Measurements from ENCODE around the gene TIAM2. TPM values are rescaled to one million over a fixed set of nuclear protein-coding genes. Genes with fewer than 3 reads are reported as not detected.
"Not testable (repeated sequence)": the region's sequence is repeated elsewhere in the genome, so short reads cannot be mapped to it uniquely, and the experiment has no call there.

The TIAM2 gene
- 10 to 100 TPM; 15.9 to 24.3 (median 21.1) TPM for polyA plus RNA-seq (ENCODE audit: insufficient read depth in 1 of 5, insufficient read length in 5 of 5, low replicate concordance in 1 of 5)
- long read RNA-seq, donor 1, partial matches to known transcripts, result 10 of 11 reads
- long read RNA-seq, donor 1, other reads (novel, unspliced or antisense), result 0 of 11 reads
- long read RNA-seq, donor 2, result 0 reads
- long read RNA-seq, donor 3, partial matches to known transcripts, result 0 of 2 reads
- long read RNA-seq, donor 3, other reads (novel, unspliced or antisense), result 0 of 2 reads
- long read RNA-seq, donor 4, partial matches to known transcripts, result 0 of 3 reads
- long read RNA-seq, donor 4, other reads (novel, unspliced or antisense), result 0 of 3 reads
- long read RNA-seq, donor 5, partial matches to known transcripts, result 0 of 3 reads
- long read RNA-seq, donor 5, other reads (novel, unspliced or antisense), result 0 of 3 reads
- long read RNA-seq, donor 6, partial matches to known transcripts, result 0 of 21 reads
- long read RNA-seq, donor 6, other reads (novel, unspliced or antisense), result 19 of 21 reads
- long read RNA-seq, donor 7, partial matches to known transcripts, result 0 of 2 reads
- long read RNA-seq, donor 7, other reads (novel, unspliced or antisense), result 0 of 2 reads
- long read RNA-seq, donor 8, partial matches to known transcripts, result 0 of 1 reads
- long read RNA-seq, donor 8, other reads (novel, unspliced or antisense), result 0 of 1 reads

DNA sequence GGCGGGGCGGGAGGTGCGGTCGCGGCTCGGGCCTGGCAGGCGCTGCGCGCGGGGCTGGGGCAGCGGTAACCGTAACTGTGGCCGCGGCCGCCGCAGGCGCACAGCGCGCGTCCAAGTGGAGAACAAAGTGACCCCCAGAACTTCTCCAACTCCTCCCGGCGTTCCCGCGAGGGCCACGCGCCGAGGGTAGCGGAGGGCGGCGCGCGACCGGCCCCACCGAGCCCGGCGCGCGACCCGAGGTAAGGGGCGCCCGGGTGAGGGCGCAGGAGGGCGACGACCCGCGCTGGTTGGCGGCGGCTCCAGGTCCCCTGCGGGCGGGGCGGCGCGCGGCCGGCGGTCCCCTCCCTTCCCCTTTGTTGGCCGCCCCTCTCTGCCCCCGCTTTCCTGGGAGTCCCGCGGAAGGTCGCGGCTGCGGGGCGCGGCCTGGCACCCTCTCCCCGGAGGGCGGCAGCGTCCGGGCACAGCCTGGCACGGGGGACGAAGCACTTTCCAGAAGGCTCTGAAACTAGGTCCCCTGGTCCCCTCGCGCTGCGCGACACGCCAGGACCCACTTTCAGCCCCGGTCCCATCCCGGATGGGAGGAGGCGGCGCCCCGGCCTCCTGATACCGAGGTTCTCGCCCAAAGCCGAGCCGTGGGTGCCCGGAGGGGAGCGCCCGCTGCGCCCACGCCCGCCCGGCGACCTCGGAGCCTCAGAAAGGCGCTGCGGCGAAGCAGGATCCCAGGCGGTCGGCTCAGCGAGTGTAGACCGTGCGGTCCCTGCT is at the start of gene TIAM2:
Gene TIAM2 (plus strand): TSS at position 62 of the 762 bp plus-strand sequence. CDS start 133,909 bp downstream, outside the sequence.
- peak; percentile 44 to 50 for DNase-seq

DNA sequence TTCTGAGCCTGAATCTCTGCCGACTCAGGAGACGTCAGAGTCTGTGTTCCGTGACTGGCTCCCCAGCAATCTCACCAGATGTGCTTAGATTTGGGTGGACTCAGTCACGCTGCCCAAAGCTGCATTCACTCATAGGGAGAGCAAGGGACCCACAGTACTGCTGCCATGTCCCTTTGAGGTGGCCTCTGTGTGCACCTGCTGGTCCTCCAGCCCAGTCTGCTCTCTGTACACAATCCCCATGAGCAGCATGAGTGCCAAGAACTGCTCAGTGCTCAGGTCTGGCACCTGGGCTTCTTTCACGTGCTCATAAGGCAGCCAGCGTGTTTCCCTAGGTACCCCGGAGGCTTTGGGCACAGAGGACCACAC is 44.2 kb upstream of the TIAM2 start:
- DNase-seq, result no peak

DNA sequence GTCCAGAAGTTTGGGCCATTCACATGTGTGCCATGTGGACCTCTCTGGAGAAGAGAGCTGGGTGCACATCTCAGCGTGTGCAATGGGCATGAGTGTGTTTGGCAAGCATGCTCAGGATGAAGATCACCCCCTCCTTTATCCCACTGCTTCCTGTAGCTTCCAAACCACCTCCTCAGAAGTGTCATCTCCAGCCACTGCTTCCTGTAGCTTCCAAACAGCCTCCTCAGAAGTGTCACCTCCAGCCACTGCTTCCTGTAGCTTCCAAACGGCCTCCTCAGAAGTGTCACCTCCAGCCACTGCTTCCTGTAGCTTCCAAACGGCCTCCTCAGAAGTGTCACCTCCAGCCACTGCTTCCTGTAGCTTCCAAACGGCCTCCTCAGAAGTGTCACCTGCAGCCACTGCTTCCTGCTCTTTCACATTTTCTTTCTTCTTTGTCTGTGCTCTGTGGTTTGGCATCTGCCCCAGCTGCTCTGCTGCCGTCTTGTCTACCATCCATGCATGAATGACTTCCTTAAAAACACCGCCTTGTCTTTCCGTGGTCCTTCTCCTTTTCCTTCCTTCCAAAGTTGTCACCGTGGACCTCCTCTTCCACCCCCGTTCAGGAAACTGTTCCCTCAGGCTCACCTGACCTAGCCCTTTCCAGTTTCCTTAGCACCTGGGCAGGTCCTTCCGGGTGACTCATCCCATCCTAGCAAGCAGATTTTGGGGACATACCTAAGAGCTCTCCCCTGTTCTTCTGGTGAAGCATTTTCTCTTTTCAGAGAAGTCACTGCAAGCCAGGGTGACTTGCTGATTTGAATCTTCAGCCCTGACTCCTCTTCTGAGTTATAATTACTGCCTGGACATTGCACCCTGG is 43.5 kb upstream of the TIAM2 start:
- DNase-seq, result no peak

- DNase-seq, result no peak
These were observed 41.5 kb upstream of the TIAM2 start for GRCh38 chr6:154953644-154954043.

DNA sequence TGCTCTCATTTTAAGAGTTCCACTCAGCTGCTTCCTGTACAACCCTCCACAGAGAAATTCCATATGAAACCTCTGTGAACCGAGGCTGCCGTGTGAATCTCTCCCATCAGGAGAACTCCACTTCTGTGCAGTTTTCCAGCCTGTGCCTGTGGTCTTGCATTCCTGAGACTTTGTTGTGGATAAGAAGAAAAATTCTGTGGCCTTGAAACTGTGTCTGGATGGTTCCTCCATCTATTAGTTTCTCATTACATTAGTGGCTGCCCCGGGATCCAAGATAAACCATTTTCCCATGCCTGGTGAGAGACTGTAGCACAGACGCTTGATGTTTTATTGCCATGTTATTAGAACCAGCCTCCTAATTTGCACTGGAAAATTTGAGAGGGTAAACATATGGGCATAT is 40.8 kb upstream of the TIAM2 start:
- no peak for DNase-seq

DNA sequence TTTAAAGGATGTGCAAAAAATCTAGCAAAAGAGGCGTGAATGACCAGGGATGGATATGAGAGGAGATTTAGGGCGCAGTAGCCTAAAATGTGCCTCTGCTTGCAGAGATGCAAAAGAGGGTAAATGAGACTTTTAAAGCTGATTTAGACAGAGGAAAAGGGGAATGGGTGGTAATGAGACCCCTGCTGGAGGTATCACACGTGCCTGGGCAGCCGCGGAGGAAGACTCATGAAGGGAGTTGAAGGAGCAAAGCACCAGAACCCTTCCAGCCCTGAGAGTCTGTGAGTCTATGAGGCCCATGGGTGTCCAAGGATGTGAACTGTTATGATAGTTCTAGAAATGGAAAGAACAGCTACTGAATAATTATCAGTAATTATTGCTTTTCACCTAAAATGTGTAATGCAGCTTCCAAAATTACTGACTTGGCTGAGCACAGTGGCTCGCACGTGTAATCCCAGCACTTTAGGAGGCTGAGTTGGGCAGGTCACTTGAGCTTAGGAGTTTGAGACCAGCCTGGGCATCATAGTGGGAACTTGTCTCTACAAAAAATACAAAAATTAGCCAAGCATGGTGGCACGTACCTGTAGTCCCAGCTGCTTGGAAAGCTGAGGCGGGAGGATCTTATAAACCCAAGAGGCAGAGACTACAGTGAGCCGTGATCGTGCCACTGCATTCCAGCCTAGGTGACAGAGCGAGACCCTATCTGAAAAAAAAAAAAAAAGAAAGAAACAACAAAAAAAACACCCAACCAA is 38.2 kb upstream of the TIAM2 start:
- DNase-seq, result no peak

DNA sequence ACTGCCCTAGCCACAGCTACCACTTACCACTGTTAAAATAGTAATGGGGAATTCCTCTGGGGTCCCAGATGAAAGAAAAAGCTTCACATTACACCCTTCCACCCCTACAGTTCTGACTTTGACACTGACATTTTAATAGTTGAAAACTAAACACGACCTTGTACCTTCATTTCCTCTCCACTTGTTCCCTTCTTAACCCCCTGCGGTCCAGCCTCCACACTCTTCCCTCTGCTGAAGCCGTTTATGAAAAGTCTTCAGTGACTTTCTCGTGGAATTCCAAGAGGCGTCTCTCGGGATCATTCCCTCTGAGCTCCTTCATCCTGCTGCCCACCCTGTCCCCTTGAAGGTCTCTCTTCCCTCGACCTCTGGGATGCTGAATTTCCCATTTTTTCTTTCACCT is 36.6 kb upstream of the TIAM2 start:
- DNase-seq, result no peak

- no peak for DNase-seq
These were observed 34.7 kb upstream of the TIAM2 start for GRCh38 chr6:154960299-154960843.

DNA sequence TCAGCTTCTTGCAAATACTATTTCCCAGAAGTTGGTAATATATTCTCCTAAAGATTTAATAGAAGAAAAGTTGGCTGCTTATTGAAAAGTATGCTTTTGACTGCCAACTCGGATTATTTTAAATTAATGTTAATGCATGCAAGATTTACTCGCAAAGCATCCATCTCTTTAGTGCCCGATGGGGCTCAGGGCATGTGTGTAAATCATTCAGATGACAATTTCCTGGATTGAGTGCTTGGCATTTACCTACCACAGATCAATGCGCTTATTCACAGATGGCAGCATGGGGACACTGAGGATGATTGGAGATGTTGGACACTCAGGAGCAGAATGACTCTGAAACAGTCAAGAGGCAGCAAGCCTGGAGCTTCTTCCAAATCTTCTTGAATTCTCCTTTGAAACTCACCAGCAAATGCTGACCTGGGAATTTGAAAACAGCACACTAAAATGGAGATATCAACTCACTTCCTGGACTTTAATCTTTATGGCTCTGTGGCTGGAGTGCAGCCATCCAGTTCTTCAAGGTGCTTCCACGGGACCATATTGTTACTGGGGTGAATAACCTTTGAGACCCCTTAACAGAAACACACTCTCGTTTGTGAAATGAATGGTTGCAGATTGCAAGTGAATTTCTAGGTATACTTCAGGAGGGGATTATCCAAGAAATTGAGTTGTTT is 34.1 kb upstream of the TIAM2 start:
- DNase-seq, result no peak

DNA sequence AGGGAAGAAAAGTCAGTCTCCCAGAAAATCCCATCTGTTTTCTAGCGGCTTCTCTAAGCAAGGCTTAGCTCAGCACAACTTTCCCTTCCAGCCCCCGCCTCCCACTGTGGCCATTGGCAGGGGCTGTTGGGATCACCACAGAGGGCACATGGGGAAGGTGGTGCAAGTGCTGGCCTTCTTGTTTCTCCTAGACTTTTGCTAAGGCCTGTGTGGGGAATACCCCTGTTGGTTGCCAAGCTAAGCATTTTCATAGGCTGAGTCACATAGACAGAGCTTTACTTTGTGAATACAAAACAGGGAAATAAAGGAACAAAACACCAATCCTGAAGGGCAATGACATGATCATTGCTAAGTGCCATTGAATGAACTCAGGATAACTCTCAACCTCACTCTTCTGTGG is 32.4 kb upstream of the TIAM2 start:
- DNase-seq, result no peak

GRCh38 chr6:154966065-154966770 is 28.9 kb upstream of the TIAM2 start:
- not testable (repeated sequence) for DNase-seq

- peak; percentile 18 to 31 for DNase-seq
These were observed 25.3 kb upstream of the TIAM2 start for GRCh38 chr6:154969796-154970195.

GRCh38 chr6:154974485-154975149 is 20.5 kb upstream of the TIAM2 start:
- no peak for DNase-seq

GRCh38 chr6:154977588-154977987 is 17.5 kb upstream of the TIAM2 start:
- DNase-seq, result no peak

DNA sequence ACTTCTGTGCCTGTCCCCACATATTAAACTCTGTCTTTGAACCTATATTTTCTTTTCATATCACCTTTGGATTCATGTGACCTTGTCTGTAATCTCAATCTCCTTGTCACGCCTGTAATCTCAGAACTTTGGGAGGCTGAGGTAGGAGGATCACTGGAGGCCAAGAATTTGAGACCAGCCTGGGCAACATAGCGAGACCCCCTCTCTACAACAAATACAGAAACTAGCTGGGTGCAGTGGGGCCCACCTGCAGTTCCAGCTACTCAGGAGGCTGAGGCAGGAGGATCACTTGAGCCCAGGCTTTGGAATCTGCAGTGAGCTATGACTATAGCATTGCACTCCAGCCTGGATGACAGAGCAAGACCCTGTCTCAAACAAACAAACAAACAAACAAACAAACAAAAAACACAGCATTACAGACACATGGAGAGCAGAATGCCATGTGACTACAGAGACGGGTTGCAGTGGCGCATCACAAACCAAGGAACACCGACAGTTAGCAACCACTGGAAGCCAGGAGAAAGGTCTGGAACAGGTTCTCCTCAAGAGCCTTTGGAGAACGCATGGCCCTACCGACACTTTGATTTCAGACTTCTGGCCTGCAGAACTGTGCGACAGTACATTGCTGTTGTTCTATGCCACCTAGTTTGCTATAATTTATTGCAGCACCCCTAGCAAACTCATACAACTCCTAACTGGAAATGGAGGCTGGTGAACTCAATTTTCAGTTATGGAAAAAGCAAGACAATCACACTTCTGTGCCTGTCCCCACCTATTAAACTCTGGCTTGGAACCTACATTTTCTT is 14.6 kb upstream of the TIAM2 start:
- DNase-seq, result no peak

DNA sequence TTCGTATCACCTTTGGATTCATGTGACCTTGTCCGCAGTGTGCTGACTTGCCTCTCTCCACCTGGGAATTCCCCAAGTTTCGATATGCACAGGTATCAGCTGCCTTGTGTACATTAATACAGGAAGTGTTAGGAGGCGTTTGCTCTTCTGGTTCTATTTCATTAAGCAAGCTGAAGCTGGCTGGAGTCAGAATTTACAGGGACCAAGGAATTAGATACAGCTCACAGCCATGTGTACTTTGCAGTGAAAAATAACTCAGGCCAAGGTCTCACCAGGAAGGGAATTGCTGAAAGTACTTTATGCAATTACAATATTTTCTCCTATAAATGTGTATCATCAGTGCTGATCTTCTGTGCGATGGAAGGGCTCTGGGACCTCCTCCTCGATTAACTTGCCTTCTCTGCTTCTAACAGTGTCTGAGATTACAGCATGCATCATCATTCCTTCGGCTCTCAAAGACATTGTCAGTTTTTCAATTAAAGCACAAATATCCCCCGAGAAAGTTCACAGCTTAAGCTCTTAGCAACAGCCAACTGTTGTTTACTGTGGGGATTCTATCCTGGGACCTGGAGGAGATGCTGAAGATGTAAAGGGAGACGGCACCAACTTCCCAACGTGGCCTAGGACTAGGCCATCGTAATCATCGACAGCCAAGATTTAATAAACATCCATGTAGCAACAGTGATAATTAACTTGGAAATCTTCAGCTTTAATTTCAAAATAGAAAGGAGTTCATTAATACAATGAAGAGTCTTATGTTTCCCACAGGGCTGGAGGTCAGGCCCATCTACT is 13.8 kb upstream of the TIAM2 start:
- no peak for DNase-seq

DNA sequence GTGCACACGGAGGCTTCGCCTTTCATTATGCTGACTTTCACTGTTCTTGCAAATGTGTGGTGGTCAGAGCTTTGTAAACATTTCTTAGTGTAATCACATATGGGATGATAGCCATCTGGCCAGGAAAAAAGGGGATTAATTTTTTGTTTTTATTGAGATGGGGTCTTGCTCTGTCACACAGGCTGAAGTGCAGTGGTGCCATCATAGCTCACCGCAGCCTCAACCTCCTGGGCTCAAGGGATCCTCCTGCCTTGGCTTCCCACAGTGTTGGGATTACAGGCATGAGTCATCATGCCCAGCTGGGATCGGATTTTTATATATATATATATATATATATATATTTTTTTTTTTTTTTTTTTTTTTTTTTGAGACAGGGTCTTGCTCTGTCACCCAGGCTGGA is 11.0 kb upstream of the TIAM2 start:
- DNase-seq, result no peak

Data from right lung (tissue), 10 donors.